SHP77 (cell line): ENCODE data around the gene OTOG.
"Not testable (repeated sequence)": the region's sequence is repeated elsewhere in the genome, so short reads cannot be mapped to it uniquely, and the experiment has no call there.

Experiments
- DNase-seq, 2 experiments: peaks; one replicate each; lab custom pipeline; 2025; lab: John Stamatoyannopoulos, UW

OTOG gene

DNA sequence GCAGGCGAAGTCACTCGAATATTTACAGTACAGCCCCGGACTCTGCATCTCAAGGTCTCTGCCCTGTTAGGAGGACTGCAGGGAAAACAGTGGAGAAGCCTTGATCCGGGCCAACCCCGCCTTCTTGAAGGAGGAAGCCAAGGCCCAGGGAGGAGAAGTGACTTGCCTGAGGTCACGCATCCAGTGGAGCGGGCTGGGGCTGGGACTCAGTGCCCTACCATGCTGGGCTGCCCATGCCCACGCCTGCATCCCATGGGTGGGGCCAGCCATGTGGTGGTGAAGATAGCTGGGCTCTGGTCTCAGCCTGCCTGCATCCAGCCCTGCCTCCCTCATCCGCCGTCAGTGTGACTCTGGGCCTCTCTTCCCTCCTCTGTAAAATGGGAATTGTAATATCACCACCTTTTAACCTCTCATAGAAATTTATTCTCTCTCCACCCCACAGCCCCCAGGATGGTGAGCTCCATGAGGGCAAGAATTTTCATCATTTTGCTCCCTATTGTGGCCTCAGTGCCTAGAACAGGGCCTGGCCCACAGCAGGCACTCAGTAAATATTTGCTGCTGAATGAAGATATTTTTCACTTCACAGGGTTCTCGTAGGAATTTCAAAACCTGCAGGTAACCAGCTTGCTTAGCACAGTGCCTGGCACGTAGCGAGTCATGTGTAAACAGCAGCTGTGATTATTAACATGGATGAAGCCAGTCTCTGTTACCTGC, 57.3 kb downstream of the OTOG start:
- DNase-seq = no peak

GRCh38 chr11:17604915-17605233, 57.8 kb downstream of the OTOG start:
- DNase-seq = no peak

DNA sequence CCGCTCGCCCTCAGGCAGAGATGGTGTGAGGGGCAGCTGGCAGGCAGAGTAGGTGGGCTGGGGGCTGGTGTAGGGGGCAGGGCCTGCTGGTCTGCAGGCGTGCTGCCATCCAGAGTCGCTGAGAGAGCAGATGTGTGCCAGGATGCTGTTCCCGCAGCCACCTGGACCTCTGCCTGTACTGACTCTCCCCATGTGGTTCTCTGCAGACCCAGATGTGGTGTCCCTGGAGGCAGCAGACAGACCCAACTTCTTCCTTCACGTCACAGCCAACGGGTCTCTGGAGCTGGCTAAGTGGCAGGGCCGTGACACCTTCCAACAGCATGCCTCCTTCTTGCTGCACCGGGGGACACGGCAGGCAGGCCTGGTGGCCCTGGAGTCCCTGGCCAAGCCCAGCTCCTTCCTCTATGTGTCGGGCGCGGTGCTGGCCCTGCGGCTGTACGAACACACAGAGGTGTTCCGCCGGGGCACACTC, 58.6 kb downstream of the OTOG start:
- no peak for DNase-seq

- no peak for DNase-seq
Observed at GRCh38 chr11:17606233-17607082, 59.4 kb downstream of the OTOG start.

DNA sequence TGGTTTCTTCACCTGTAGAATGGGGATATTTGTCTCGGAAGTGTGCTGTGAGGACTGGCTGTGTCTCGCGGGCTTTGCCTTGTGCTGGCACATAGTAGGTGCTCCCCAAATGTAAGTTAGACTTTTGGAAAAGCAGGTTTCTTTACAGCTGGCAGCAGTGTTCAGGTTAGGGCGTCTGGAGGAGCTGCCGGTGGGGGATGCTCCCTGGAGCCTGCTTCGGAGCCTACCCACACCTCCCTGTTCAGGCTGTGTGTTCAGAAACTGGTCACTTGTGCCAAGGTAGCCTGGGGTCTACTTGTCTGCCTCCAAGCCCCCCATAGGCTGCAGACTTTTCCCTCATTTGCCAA, 60.0 kb downstream of the OTOG start:
- no peak for DNase-seq

- no peak for DNase-seq
Observed at GRCh38 chr11:17607591-17608570, 60.8 kb downstream of the OTOG start.

DNA sequence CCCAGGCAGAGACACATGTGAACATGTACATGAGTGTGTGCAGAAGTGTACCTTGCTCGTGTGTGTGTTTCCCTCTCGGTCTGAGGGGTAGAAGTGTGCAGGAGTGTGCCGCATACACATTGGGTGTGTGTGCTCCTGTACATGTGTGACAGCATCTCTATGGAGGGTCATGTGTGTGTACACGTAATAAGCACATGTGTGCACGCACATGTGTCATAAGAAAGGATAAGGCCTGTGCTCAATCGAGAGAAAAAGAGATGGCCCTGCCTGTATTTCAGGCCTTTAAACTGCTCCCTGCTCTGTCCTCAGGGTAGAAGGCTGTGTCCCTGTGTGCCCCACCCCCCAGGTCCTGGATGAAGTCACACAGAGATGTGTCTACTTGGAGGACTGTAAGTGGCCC, 61.8 kb downstream of the OTOG start:
- no peak for DNase-seq

DNA sequence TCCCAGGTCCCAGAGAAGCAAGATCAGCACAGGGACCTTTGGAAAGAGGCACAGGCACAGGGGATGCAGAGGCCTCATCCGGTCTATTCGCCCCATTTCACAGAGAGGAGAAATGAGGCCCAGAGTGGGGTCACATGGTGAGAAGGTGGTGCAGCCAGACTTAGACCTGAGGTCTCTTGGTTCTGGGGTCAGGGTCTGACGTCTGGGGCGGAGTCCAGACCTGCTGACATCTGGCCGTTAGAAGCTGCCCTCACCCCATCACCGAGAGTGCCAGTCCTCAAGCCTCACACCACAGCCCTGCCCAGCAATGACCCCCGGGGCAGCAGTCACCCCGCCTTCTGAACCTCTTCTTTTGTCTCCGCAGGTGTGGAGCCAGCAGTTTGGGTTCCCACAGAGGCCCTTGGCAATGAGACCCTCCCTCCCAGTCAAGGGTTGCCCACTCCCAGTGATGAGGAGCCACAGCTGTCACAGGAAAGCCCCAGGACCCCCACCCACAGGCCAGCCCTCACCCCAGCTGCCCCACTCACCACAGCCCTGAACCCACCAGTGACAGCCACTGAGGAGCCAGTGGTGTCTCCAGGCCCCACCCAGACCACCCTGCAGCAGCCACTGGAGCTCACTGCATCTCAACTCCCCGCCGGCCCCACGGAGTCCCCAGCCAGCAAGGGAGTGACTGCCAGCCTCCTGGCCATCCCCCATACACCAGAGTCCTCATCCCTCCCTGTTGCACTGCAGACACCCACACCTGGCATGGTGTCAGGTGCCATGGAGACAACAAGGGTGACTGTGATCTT, 62.4 kb downstream of the OTOG start:
- no peak for DNase-seq

DNA sequence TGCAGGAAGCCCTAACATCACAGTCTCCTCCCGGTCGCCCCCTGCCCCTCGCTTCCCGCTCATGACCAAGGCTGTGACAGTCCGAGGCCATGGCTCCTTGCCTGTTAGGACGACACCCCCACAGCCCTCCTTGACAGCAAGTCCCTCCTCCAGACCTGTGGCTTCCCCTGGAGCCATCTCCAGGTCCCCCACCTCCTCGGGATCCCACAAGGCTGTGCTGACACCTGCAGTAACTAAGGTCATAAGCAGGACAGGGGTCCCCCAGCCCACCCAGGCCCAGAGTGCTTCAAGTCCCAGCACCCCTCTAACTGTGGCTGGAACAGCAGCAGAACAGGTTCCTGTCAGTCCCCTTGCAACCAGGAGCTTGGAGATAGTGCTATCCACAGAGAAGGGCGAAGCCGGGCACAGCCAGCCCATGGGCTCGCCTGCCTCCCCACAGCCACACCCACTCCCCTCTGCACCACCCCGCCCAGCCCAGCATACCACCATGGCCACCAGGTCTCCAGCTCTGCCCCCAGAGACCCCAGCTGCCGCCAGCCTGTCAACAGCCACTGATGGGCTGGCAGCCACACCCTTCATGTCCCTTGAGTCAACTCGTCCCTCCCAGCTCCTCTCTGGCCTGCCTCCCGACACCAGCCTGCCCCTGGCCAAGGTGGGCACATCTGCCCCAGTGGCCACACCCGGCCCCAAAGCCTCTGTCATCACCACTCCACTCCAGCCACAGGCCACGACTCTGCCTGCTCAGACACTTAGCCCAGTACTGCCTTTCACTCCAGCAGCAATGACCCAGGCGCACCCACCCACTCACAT, 63.2 kb downstream of the OTOG start:
- DNase-seq = no peak

GRCh38 chr11:17611049-17611448, 64.0 kb downstream of the OTOG start:
- no peak for DNase-seq

DNA sequence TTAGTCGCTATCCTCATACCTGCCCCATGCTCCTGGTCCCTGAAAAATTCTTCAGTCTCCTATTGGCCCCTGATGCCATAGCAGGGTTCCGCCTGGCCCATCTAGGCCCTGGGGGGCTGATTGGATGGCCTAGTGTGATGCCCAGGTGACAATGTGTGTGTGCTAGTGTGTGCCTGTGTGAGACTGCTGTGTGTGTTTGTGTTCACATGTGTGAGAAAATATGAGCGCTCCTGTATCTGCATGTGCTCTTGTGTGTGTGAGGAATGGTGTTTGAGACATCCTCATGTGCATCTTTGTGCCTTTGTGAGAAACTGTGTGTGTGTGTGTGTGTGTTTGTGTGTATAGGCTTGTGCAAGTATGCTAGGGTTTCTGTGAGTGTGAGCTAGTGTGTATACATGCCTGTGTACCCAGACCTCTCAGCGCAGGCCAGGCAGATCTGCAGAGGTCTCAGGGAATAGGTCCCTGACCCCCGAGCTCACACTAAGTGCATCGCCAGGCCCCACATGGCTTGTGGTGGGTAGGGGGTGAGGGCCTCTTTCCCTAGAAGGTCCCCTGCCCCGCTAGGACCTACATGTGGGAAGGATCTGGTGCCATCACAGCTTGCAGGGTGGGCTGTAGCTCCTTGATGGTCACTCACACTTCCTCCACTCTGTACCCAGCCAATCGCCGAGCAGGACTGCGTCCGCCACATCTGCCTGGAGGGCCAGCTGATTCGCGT, 64.6 kb downstream of the OTOG start:
- DNase-seq = no peak

DNA sequence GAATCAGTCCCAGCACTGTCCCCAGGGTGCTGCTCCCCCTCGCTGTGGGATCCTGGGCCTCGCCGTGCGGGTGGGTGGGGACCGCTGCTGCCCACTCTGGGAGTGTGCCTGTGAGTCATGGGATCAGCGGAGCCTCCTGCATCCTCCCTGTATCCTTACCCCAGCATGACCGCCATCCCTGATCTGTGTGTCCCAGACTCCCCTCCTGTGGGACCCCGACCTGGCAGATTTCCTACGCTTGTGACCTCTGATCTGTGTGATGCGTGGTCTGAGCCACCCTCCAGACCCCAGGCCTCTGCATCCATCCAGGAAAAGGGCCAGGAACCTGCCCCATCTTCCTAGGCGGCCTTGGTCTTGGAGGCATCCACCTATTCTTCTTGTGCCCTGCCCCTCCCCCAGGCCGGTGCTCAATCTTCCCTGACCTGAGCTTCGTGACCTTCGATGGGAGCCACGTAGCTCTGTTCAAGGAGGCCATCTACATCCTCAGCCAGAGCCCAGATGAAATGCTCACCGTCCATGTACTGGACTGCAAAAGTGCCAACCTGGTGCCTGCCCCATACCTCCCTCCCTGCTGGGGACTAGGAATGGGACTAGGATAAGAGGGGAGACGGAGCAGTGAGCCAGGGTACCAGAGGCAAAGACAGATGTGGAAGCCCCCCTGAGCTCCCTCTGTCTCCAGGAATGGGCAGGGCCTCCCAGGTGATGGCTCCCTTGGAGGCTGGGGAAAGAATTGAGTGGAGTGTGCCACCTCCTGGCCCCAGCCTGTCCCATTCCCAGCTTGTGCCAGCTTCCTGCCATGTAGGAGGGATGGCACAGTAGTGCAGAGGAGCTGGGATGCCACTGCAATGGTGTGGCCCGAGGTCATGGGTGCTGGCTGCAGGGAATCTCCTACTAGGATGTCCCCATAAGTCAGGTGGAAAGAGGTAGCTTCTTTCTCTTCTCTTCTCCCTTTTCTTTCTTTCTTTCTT, 65.4 kb downstream of the OTOG start:
- DNase-seq = no peak

DNA sequence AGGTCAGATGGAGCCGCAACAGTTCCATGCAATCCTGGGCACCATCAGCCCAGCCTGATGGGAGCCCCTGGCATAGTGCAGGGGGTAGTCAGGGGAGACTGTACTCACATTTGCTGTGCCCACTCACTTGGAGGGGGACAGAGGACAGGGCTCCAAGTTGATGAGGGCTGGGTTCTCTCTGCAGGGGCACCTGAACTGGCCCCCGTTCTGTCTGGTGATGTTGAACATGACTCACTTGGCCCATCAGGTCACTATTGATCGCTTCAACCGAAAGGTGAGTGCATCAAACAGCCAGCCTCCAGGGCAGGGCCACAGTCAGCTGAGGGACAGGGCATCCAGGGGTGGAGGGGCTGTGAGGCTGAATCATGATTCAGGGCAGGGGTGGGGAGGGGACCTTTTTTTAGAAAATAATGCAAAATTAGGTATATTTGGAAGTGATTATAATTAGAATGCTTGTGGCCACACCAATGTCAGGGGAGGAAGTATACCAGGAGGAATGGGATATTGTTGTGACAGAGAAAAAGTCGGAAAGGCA, 66.4 kb downstream of the OTOG start:
- DNase-seq = no peak

DNA sequence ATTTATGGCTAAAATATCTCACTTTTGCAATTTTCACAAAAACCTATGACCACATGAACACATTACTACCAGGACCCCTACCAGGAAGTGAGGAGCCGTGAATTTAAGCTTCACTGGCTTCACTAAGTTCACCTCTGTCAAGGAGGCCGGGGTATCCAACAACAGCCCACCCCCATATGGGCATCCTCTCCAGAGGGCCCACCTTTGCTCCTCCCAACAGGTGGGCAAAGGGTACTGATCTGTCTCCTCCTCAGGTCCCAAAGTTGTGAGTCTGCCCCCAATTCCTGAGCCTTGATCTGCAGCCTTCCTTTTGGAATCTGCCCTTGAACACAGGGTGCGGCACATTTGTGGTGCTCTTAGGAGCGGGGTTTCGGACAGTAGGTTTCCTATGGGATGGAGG, 66.9 kb downstream of the OTOG start:
- DNase-seq = no peak

GRCh38 chr11:17622711-17623110, 75.7 kb downstream of the OTOG start:
- DNase-seq = not testable (repeated sequence)

DNA sequence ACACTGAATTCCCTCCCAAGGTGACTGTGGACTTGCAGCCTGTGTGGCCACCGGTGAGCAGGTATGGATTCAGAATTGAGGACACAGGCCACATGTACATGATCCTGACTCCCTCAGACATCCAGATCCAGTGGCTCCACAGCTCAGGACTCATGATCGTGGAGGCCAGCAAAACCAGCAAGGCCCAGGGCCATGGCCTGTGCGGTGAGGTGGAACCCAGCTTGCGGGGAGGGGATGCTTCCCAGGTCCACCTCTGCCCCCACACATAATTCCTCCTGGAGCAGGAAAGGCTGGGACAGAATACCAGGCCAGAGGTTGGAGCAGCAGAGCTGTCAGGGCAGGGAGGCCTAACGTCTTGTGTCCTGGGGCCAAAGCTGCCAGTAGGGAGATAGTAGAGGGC, 82.1 kb downstream of the OTOG start:
- no peak for DNase-seq

- no peak for DNase-seq
Observed at GRCh38 chr11:17630936-17631335, 83.9 kb downstream of the OTOG start.

DNA sequence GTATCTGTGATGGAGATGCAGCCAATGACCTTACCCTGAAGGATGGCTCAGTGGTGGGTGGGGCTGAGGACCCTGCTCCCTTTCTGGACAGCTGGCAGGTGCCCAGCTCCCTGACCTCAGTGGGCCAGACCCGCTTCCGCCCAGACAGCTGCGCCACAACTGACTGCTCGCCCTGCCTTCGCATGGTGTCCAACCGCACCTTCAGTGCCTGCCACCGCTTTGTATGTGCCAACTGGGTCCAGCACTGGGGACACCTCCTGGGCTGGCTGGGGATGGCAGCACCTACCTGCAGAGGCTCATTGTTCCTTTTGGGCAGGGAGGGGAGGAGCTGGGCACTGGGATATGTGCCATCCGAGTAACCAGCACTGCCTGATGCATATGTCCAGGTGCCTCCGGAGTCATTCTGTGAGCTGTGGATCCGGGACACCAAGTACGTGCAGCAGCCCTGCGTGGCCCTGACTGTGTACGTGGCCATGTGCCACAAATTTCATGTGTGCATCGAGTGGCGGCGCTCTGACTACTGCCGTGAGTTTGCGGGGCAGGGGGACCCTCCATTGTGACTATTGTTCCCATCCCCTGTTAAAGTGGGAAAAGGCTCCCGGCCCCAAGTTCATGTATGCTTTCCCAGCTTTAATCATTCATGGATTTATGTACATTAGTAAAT, 84.8 kb downstream of the OTOG start:
- no peak for DNase-seq
